Muscle layer of colon (tissue), 2 donors: ENCODE measurements around the gene ERC1.
A peak's percentile ranks its signal among the peaks of the same experiment; 100 is the strongest.
"Not testable (repeated sequence)": the region's sequence is repeated elsewhere in the genome, so short reads cannot be mapped to it uniquely, and the experiment has no call there.

Experiments used
- H3K27ac ChIP-seq: one replicate; pipeline ENCODE4 v1.7.0; 2013; ENCODE audit warnings: low read depth, mild to moderate bottlenecking, low read length, moderate library complexity
- H3K27me3 ChIP-seq, 2 donors: one replicate each; pipeline ENCODE4 v1.7.0; 2013; ENCODE audit warnings: low read length in 2 of 2, mild to moderate bottlenecking in 2 of 2; ENCODE audit not compliant: insufficient read depth in 2 of 2, control insufficient read depth in 1 of 2
- H3K36me3 ChIP-seq: one replicate; pipeline ENCODE4 v1.7.0; 2013; ENCODE audit warnings: mild to moderate bottlenecking, low read length; ENCODE audit not compliant: insufficient read depth
- H3K4me1 ChIP-seq: one replicate; pipeline ENCODE4 v1.7.0; 2013; ENCODE audit warnings: mild to moderate bottlenecking, low read length; ENCODE audit not compliant: insufficient read depth
- H3K4me3 ChIP-seq, 2 donors: one replicate each; pipeline ENCODE4 v1.7.0; 2013; ENCODE audit warnings: low read length in 2 of 2, low read depth in 1 of 2, mild to moderate bottlenecking in 1 of 2, moderate library complexity in 1 of 2
- H3K9ac ChIP-seq: one replicate; pipeline ENCODE4 v1.7.0; 2013; ENCODE audit warnings: low read length
- H3K9me3 ChIP-seq: one replicate; pipeline ENCODE4 v1.7.0; 2013; ENCODE audit warnings: mild to moderate bottlenecking, low read length
- donor health status: abdominal sarcoma.
- donor health status: Adenocarcinoma of cecum.

The ERC1 gene

GRCh38 chr12:1305063-1305434 lies 314.0 kb downstream of the ERC1 start:
- H3K27ac ChIP-seq = no peak overlapping the region

GRCh38 chr12:1305791-1306500 lies 314.9 kb downstream of the ERC1 start:
- Histone ChIP-seq H3K4me3 (no peak overlapping the region), H3K27me3 (no peaks in the 10 kb centered on the region), H3K36me3 (no peaks in the 10 kb centered on the region), H3K4me1 (peaks cover 25% of the 10 kb centered on the region), H3K27ac (no peak overlapping the region), H3K9ac (no peak overlapping the region), H3K9me3 (no peaks in the 10 kb centered on the region)

More at GRCh38 chr12:1305063-1305434, 314.0 kb downstream of the ERC1 start:
- Histone ChIP-seq H3K9me3 (no peaks in the 10 kb centered on the region), H3K36me3 (no peaks in the 10 kb centered on the region), H3K9ac (no peak overlapping the region), H3K4me3 (no peak overlapping the region), H3K4me1 (peaks cover 18% of the 10 kb centered on the region), H3K27me3 (no peaks in the 10 kb centered on the region)

GRCh38 chr12:1306817-1307216 lies 315.8 kb downstream of the ERC1 start:
- no peak overlapping the region for H3K27ac ChIP-seq
- no peaks in the 10 kb centered on the region for H3K27me3 ChIP-seq
- H3K9me3 ChIP-seq = no peaks in the 10 kb centered on the region
- H3K36me3 ChIP-seq = no peaks in the 10 kb centered on the region
- H3K9ac ChIP-seq = no peak overlapping the region
- H3K4me3 ChIP-seq = no peak overlapping the region
- peaks cover 25% of the 10 kb centered on the region for H3K4me1 ChIP-seq

GRCh38 chr12:1307796-1308195 lies 316.8 kb downstream of the ERC1 start:
- Histone ChIP-seq H3K27me3 (no peaks in the 10 kb centered on the region), H3K4me3 (no peak overlapping the region), H3K27ac (no peak overlapping the region), H3K36me3 (no peaks in the 10 kb centered on the region), H3K9me3 (no peaks in the 10 kb centered on the region), H3K9ac (no peak overlapping the region), H3K4me1 (peaks cover 25% of the 10 kb centered on the region)

- no peaks in the 10 kb centered on the region for H3K36me3 ChIP-seq
- no peak overlapping the region for H3K4me3 ChIP-seq
- H3K9ac ChIP-seq = no peak overlapping the region
- no peaks in the 10 kb centered on the region for H3K9me3 ChIP-seq
- H3K27me3 ChIP-seq = no peaks in the 10 kb centered on the region
- no peak overlapping the region for H3K27ac ChIP-seq
- H3K4me1 ChIP-seq = peaks cover 25% of the 10 kb centered on the region
Measured at GRCh38 chr12:1309613-1310012, 318.6 kb downstream of the ERC1 start.

- Histone ChIP-seq H3K36me3 (no peaks in the 10 kb centered on the region), H3K9ac (no peak overlapping the region), H3K27me3 (no peaks in the 10 kb centered on the region), H3K27ac (no peak overlapping the region), H3K9me3 (no peaks in the 10 kb centered on the region), H3K4me1 (peaks cover 21% of the 10 kb centered on the region), H3K4me3 (no peak overlapping the region)
Measured at GRCh38 chr12:1310653-1311052, 319.6 kb downstream of the ERC1 start.

GRCh38 chr12:1311145-1311544 lies 320.1 kb downstream of the ERC1 start:
- H3K9ac ChIP-seq = no peak overlapping the region
- H3K9me3 ChIP-seq = no peaks in the 10 kb centered on the region
- no peak overlapping the region for H3K4me3 ChIP-seq
- H3K27ac ChIP-seq = no peak overlapping the region
- no peaks in the 10 kb centered on the region for H3K36me3 ChIP-seq
- H3K4me1 ChIP-seq = peaks cover 18% of the 10 kb centered on the region
- no peaks in the 10 kb centered on the region for H3K27me3 ChIP-seq

- Histone ChIP-seq H3K4me1 (peaks cover 16% of the 10 kb centered on the region), H3K36me3 (no peaks in the 10 kb centered on the region), H3K9me3 (no peaks in the 10 kb centered on the region)
Measured at GRCh38 chr12:1313906-1314305, 322.9 kb downstream of the ERC1 start.

GRCh38 chr12:1314523-1314922 lies 323.5 kb downstream of the ERC1 start:
- Histone ChIP-seq H3K4me3 (no peak overlapping the region), H3K27ac (no peak overlapping the region), H3K9ac (no peak overlapping the region), H3K4me1 (peaks cover 22% of the 10 kb centered on the region), H3K27me3 (no peaks in the 10 kb centered on the region), H3K36me3 (no peaks in the 10 kb centered on the region), H3K9me3 (no peaks in the 10 kb centered on the region)

More at GRCh38 chr12:1313906-1314305, 322.9 kb downstream of the ERC1 start:
- Histone ChIP-seq H3K4me3 (no peak overlapping the region), H3K27ac (no peak overlapping the region), H3K27me3 (no peaks in the 10 kb centered on the region), H3K9ac (no peak overlapping the region)

GRCh38 chr12:1316991-1317390 lies 326.0 kb downstream of the ERC1 start:
- H3K9me3 ChIP-seq, H3K9ac ChIP-seq, H3K4me3 ChIP-seq, H3K27me3 ChIP-seq, H3K27ac ChIP-seq, H3K36me3 ChIP-seq: not testable (repeated sequence)
- peaks cover 15% of the 10 kb centered on the region for H3K4me1 ChIP-seq

GRCh38 chr12:1318327-1319031 lies 327.5 kb downstream of the ERC1 start:
- peak overlapping the region in 1 of 2 donors; percentile 15 for H3K4me3 ChIP-seq
- no peaks in the 10 kb centered on the region for H3K9me3 ChIP-seq
- no peaks in the 10 kb centered on the region for H3K27me3 ChIP-seq
- H3K36me3 ChIP-seq = no peaks in the 10 kb centered on the region
- H3K4me1 ChIP-seq = peaks cover 15% of the 10 kb centered on the region
- no peak overlapping the region for H3K9ac ChIP-seq
- H3K27ac ChIP-seq = peak overlapping the region; percentile 67

GRCh38 chr12:1319212-1319611 lies 328.2 kb downstream of the ERC1 start:
- H3K27ac ChIP-seq = peak overlapping the region; percentile 41
- H3K4me1 ChIP-seq = peaks cover 15% of the 10 kb centered on the region
- H3K36me3 ChIP-seq = no peaks in the 10 kb centered on the region
- no peak overlapping the region for H3K9ac ChIP-seq
- H3K9me3 ChIP-seq = no peaks in the 10 kb centered on the region
- H3K4me3 ChIP-seq = no peak overlapping the region
- H3K27me3 ChIP-seq = no peaks in the 10 kb centered on the region
